Fibroblast of the aortic adventitia (primary cell): ENCODE results near the gene GSTP1. TPM values are rescaled to one million over a fixed set of nuclear protein-coding genes. Genes with fewer than 3 reads are reported as not detected.

Experiments
- DNase-seq: peaks from one replicate; pipeline ENCODE4 v3.0.0-alpha.2; 2010; ENCODE audit warnings: low read depth
- H3K4me3 ChIP-seq: 2 replicates; pipeline ENCODE4 v1.5.1; 2011; ENCODE audit warnings: low read depth, mild to moderate bottlenecking, control low read depth, low read length, moderate library complexity
- CTCF ChIP-seq: IDR thresholded peaks from 2 replicates; pipeline ENCODE4 v1.5.1; 2011; ENCODE audit warnings: mild to moderate bottlenecking, low read length, control low read depth, inconsistent platforms; ENCODE audit not compliant: insufficient read depth
- total RNA-seq: library from RNA; depleted of rRNA; stranded (reverse); fragments of >200 nt; gene quantifications from 2 replicates; pipeline ENCODE4 v1.2.3, GENCODE V29; 2012; ENCODE audit warnings: low replicate concordance

GSTP1 gene
- total RNA-seq, 1 donor, result 538 TPM

DNA sequence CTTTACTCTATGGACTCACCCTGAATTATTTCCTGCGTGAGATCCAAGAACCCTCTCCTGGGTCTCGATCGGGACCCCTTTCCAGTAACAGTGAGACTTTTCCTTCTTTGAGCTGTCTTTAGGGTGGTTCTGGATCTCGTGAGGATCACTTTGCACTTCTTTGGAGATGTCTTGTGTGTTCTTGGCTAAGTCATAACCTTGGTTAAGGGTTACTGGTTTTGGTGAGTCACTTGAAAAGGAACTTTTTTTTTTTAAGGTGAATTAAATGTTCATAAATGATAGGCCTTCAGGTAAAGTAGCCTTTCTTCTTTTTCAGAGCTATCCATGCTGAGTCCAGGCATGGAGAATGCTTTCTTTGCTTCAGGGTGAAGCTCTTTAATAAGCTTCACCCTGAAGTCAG is 19.4 kb upstream of the GSTP1 start:
- no peak for TF ChIP-seq CTCF
- DNase-seq, result no peak
- H3K4me3 ChIP-seq, result no peak overlapping the region

- no peak for TF ChIP-seq CTCF
- no peak overlapping the region for H3K4me3 ChIP-seq
- no peak for DNase-seq
Measured at GRCh38 chr11:67571443-67571842, 12.2 kb upstream of the GSTP1 start.

DNA sequence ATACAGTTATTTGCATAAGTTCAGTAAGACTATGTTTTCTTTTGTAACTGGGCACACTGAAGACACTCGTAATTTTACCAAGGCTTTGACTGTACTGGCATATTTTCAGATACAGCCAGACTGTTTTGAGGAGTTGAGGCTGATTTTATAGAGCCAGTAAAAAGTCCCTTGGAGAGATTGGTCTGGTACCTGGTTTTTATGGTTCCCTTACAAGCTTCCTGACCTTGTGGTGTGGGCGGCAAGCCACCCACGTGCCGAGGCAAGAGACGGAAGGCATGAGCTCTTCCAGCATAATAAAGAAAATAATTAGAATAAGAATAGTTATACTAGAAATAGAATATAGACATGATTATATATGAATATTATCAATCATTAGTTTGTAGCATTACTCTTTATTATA is 11.3 kb upstream of the GSTP1 start:
- no peak for DNase-seq
- TF ChIP-seq CTCF, result no peak
- no peak overlapping the region for H3K4me3 ChIP-seq

DNA sequence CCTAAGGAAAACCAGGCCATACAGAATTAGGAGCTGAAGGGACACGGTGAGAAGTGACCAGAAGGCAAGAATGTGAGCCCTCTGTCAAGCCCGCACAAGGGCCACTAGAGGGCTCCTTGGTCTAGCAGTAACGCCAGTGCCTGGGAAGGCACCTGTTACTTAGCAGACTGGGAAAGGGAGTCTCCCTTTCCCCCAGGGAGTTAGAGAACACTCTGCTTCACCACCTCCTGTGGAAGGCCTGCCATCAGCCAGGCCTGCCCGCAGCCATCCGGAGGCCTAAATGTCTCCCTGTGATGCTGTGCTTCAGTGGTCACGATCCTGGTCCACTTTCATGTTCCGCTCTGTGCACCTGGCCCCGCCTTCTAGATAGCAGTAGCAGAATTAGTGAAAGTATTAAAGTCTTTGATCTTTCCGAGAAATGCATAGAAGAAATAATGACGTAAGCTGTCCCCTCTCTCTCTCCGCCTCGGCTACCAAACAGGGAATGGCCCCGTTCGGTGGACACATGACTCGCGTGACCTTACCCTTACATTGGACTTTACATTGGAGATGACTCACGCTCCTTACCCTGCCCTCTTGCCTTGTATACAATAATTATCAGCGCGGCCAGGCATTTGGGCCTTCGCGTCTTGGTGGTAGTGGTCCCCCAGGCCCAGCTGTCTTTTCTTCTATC is 10.7 kb upstream of the GSTP1 start:
- peak; percentile 57 for DNase-seq
- TF ChIP-seq CTCF, result peak; percentile 80

DNA sequence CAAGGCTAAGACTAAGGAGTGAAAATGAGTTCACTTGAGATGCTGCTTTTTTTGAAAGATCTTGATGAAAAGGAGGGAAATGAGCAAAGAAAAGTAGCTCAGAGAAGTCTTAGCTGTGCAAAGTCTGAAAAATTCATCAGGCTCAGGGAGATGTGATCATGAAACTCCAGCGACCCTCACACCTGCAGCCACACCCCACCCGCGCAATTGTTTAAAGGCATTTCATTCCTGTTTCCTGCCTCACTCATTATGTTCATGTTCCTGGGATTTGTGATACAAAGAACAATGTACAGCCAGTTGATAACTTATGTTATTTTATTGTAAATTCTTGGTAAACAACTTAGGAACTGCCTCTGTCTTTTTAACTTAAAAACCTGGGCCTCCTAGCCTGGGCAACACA is 8.7 kb upstream of the GSTP1 start:
- no peak for DNase-seq
- TF ChIP-seq CTCF, result no peak
- no peak overlapping the region for H3K4me3 ChIP-seq

More for the DNA sequence above, 10.7 kb upstream of the GSTP1 start:
- H3K4me3 ChIP-seq, result no peak overlapping the region

- DNase-seq, result no peak
- H3K4me3 ChIP-seq, result no peak overlapping the region
- TF ChIP-seq CTCF, result no peak
Measured at GRCh38 chr11:67576735-67577475, 6.7 kb upstream of the GSTP1 start.

DNA sequence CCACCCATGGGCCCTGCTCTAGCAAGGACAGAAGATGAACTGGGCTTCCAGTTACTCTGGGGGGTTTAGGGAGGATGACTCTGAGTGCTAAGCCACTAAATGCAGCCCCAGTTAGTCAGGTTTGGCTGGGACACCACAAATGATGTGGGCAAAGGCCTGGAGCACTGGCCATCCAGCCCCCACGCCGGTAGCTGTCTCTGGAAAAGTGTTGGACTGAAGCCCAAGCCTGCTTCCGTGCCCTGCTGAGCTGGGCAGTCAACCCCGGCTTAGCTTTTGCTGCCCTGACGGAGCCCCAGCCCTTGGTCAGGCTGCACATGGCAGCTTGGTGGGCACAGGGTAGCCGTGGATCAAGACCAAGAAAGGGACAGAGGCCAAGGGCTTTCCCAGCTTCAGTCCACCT is 5.7 kb upstream of the GSTP1 start:
- no peak for TF ChIP-seq CTCF
- no peak for DNase-seq

More for the DNA sequence above, 5.7 kb upstream of the GSTP1 start:
- no peak overlapping the region for H3K4me3 ChIP-seq
